GM04504 (cell line): ENCODE data around the gene PADI4.
A peak's percentile ranks its signal among the peaks of the same experiment; 100 is the strongest.

Experiments
- DNase-seq: peaks from one replicate; pipeline ENCODE4 v3.0.0-alpha.2; 2012; ENCODE audit warnings: low read depth

The PADI4 gene

DNA sequence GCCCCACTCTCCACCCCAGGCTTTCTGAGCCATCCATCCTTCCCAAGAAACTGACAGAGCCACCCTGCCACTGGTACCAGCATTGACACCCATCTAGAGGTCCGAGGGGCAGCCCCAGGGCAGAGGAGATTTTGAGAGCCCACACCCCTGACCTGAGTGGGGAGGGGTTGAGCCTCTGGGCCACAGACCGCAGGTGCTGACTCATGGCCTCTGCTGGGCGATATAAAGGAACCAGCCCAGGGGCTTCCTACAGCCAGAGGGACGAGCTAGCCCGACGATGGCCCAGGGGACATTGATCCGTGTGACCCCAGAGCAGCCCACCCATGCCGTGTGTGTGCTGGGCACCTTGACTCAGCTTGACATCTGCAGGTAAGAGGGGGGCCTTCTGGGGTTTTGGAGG lies at the start of gene PADI4:
PADI4 (plus strand) TSS at position 252 of the 400 bp plus-strand sequence; CDS start at position 278, 26 bp downstream.
- DNase-seq, result no peak

- no peak for DNase-seq
Observed at GRCh38 chr1:17258758-17259130, 49.3 kb upstream of the PADI4 start.

DNA sequence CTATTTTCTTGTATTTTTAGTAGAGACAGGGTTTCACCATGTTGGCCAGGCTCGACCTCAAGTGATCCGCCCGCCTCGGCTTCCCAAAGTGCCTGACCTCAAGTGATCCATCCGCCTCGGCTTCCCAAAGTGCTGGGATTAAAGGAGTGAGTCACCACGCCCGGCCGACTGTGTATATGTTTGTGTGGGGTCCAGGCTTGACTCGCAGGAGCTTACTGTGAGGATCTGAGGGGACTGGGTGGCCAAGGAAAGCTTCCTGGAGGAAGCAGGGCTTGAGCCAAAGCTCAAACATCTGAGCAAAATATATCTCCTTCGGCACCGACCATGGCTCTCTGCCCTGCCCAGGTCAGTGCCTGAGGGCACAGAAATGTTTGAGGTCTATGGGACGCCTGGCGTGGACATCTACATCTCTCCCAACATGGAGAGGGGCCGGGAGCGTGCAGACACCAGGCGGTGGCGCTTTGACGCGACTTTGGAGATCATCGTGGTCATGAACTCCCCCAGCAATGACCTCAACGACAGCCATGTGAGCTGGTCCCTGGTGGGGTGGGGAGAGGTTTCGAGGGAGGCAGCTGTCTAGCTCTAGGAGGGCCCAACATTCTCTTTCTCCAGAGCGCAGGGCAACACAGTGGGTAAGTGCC lies 48.6 kb upstream of the PADI4 start:
- no peak for DNase-seq

- no peak for DNase-seq
Observed at GRCh38 chr1:17260264-17260663, 47.7 kb upstream of the PADI4 start.

DNA sequence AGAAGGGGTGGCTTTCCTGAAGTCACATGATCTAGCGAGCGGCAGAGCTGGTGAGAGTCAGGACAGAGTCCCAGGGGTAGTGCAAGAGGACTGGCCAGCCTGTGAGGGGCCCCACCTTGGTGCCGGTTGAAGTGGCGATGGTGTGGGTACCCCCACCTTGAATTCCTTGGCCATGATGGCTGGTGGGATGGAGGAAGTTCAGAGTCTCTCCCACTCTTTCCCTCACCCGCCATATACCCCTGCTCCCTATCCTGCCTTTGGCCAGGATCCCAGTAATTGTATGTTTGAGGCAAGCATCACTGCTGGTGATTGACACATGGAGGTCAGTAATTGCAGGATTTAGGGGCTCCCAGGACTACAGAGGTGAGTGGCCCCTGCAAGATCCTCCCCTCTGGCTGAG lies 47.3 kb upstream of the PADI4 start:
- DNase-seq, result no peak

GRCh38 chr1:17263936-17264335 lies 44.1 kb upstream of the PADI4 start:
- DNase-seq, result no peak

DNA sequence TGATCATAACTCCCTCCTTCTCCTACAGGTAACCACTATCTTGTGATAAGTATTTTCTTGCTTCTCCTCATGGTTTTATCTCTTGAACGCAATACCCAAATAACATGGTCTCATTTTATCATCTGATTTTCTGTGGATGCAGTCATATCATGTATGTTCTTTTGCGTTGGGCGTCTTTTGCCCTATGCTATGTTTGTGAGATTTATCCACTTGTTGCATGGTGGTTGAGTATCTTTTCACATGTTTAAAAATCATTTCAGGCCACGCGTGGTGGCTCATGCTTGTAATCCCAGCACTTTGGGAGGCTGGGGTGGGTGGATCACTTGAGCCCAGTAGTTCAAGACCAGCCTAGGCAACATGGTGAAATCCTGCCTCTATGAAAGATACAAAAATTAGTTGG lies 43.5 kb upstream of the PADI4 start:
- DNase-seq, result no peak

DNA sequence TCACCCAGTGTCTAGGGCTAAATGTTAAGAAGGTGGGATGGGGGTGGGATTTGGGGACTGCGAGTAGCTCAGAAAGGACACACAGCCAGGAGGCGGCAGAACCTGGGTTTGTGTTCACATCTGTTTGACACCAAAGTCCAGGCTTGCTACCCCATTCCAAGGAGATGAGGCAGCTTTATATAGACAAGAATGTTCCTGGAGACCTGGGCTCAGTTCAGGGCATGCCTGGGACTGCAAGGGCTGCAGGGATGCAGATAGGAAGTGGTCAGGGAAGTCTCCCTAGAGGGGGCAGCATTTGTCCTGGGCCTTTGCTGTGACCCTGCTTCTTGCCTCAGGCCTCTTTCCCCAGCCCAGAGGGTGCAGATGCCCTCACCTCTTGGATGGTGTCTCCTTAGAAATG lies 42.8 kb upstream of the PADI4 start:
- no peak for DNase-seq

GRCh38 chr1:17265950-17266349 lies 42.0 kb upstream of the PADI4 start:
- no peak for DNase-seq

- DNase-seq, result no peak
Observed at GRCh38 chr1:17270891-17271765, 36.9 kb upstream of the PADI4 start.

- no peak for DNase-seq
Observed at GRCh38 chr1:17272066-17272465, 35.9 kb upstream of the PADI4 start.

- DNase-seq, result no peak
Observed at GRCh38 chr1:17272646-17273045, 35.4 kb upstream of the PADI4 start.

- DNase-seq, result no peak
Observed at GRCh38 chr1:17273096-17273495, 34.9 kb upstream of the PADI4 start.

GRCh38 chr1:17274186-17275170 lies 33.5 kb upstream of the PADI4 start:
- DNase-seq, result no peak

- DNase-seq, result peak; percentile 32
Observed at GRCh38 chr1:17276568-17276967, 31.4 kb upstream of the PADI4 start.

GRCh38 chr1:17277511-17278159 lies 30.4 kb upstream of the PADI4 start:
- DNase-seq, result no peak

GRCh38 chr1:17278996-17279830 lies 28.8 kb upstream of the PADI4 start:
- no peak for DNase-seq

- DNase-seq, result no peak
Observed at GRCh38 chr1:17280436-17280835, 27.6 kb upstream of the PADI4 start.

DNA sequence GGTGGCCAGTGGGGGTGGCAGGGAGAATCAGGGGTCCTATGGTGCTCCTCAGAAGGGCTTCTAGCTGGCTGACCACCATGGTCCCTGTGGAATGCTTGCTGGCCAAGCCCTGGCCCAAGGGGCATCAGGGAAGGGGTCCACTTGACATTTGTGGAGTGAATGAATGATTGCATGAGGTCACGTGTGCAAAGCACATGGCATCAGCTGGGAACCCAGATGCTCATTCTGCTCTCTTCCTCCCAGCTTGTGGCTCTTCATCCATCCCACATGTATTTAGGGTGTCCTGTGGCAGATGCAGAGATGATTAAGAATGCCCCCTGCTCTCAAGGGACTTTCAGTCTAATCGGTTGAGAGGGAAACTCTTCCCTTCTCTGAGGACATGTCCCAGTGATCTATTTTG lies 27.1 kb upstream of the PADI4 start:
- no peak for DNase-seq

DNA sequence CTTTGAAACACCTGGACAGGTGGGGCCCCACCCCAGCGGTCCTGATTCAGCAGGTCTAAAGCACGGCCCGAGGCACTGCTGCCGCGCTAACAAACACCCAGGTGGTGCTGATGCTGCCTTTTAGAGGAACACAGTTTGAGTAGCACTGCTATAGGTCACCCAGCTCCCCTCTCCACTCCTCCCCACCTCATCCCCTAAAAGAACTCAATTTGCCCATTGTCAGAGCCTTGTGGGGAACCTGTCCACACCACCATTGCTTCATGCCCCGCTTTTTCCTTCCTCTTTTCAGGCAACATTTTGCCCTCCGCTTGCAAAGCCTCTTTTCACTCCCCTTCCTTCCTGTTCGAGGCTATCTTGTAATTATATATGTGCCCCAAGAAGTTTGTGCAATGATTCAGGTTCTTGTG lies 26.2 kb upstream of the PADI4 start:
- DNase-seq, result no peak

GRCh38 chr1:17282836-17283235 lies 25.2 kb upstream of the PADI4 start:
- DNase-seq, result no peak
